ENCODE data around the gene FXYD2.

DNA sequence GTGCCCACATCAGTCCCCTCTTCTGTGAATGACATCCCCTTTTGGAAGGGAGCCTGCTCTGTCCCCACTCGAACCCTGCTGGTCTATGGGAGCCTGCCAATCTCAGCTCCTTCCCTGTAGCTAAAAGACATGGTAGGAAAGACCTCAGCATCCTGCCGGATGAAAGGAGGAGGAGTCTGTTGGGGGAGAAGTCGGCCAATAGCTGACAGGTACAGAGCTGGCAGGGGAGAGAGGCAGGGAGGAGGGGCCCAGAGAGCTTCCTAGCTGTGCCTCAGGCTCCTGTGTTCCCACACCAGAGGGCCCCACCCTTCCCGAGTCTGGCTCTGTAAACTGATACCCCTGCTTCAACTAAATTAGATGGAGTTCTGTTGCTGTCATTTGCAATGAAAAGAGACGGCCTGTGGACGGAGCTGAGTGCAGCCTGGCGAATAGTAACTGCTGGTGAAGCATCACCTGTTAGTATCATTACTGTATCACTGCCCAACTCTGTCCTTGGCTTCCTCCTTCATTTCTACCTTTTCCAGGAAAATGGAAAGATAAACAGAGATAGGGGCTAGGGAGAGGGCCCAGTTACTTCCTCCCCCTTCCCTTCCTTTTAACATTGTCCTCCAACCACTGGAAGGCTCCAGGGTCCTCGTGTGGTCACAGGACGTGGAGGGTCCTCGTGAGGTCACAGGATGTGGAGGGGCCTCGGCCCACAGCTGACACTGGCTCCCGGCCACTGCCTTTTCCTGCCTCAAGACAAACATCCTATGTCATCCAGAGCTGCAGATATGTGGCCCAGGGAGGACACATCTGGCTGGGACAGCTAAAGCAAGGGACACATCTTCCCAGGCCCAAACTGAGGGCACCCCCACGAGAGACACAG lies 36.8 kb upstream of the FXYD2 start:
- TF ChIP-seq CTCF (IDR thresholded peaks at IDR 0.05; ENCODE audit: low read length) (no peak), EZH2 (IDR thresholded peaks at IDR 0.05; ENCODE audit: borderline replicate concordance, low read length) (no peak)
